KMS-11 (cell line): ENCODE data around the gene TP53TG5.

Experiments used
- H2AFZ ChIP-seq: fragments of 200-600 bp; sonication (generic); 2 replicates; pipeline ENCODE4 v1.6.1; 2016; ENCODE audit warnings: antibody characterized with exemption, mixed run types, low read depth
- H3K27ac ChIP-seq: fragments of 200-600 bp; sonication (generic); 2 replicates; pipeline ENCODE4 v1.6.1; 2016; ENCODE audit warnings: mild to moderate bottlenecking, mixed run types
- H3K27me3 ChIP-seq: fragments of 200-600 bp; sonication (generic); 2 replicates; pipeline ENCODE4 v1.6.1; 2017; ENCODE audit warnings: mild to moderate bottlenecking, low read depth, mixed run types, moderate library complexity; ENCODE audit not compliant: insufficient read depth
- H3K36me3 ChIP-seq: fragments of 200-600 bp; sonication (generic); 2 replicates; pipeline ENCODE4 v1.6.1; 2017; ENCODE audit warnings: mild to moderate bottlenecking, mixed run types; ENCODE audit not compliant: insufficient read depth
- H3K4me1 ChIP-seq: fragments of 200-600 bp; sonication (generic); 2 replicates; pipeline ENCODE4 v1.6.1; 2016; ENCODE audit warnings: mild to moderate bottlenecking, low read depth, mixed run types; ENCODE audit not compliant: poor library complexity, severe bottlenecking
- H3K4me2 ChIP-seq: fragments of 200-600 bp; sonication (generic); 2 replicates; pipeline ENCODE4 v1.7.0; 2016; ENCODE audit warnings: mild to moderate bottlenecking, mixed run types
- H3K4me3 ChIP-seq: fragments of 200-600 bp; sonication (generic); IDR thresholded peaks from 2 replicates; pipeline ENCODE4 v1.6.1; 2017; ENCODE audit warnings: low read depth, low read length, mixed read lengths; ENCODE audit not compliant: insufficient read depth
- H3K79me2 ChIP-seq: fragments of 200-600 bp; sonication (generic); 2 replicates; pipeline ENCODE4 v1.6.1; 2016; ENCODE audit warnings: low read depth, mixed run types; ENCODE audit not compliant: insufficient read depth
- H3K9ac ChIP-seq: fragments of 200-600 bp; sonication (generic); 2 replicates; pipeline ENCODE4 v1.6.1; 2016; ENCODE audit warnings: mild to moderate bottlenecking, mixed run types
- H4K20me1 ChIP-seq: fragments of 200-600 bp; sonication (generic); 2 replicates; pipeline ENCODE4 v1.6.1; 2016; ENCODE audit warnings: mild to moderate bottlenecking, mixed run types; ENCODE audit not compliant: insufficient read depth
- TF ChIP-seq, protein P1 (sequence below): fragments of 200-600 bp; sonication (generic); conservative IDR thresholded peaks from 2 replicates; pipeline ENCODE4 v1.6.1; 2017; ENCODE audit warnings: low read depth, mild to moderate bottlenecking, antibody characterized with exemption, low read length, moderate library complexity, mixed read lengths

The TP53TG5 gene

GRCh38 chr20:45341579-45341938, 36.6 kb downstream of the TP53TG5 start:
- Histone ChIP-seq H3K4me3 (no peak overlapping the region), H3K27ac (no peak overlapping the region), H3K79me2 (no peaks in the 10 kb centered on the region; the same call in none of the 2 replicates), H4K20me1 (no peaks in the 10 kb centered on the region), H3K36me3 (no peaks in the 10 kb centered on the region), H3K27me3 (no peaks in the 10 kb centered on the region), H3K4me2 (no peak overlapping the region), H3K4me1 (peaks cover 46% of the 10 kb centered on the region), H2AFZ (no peak overlapping the region), H3K9ac (no peak overlapping the region)
- TF ChIP-seq, protein P1, sequence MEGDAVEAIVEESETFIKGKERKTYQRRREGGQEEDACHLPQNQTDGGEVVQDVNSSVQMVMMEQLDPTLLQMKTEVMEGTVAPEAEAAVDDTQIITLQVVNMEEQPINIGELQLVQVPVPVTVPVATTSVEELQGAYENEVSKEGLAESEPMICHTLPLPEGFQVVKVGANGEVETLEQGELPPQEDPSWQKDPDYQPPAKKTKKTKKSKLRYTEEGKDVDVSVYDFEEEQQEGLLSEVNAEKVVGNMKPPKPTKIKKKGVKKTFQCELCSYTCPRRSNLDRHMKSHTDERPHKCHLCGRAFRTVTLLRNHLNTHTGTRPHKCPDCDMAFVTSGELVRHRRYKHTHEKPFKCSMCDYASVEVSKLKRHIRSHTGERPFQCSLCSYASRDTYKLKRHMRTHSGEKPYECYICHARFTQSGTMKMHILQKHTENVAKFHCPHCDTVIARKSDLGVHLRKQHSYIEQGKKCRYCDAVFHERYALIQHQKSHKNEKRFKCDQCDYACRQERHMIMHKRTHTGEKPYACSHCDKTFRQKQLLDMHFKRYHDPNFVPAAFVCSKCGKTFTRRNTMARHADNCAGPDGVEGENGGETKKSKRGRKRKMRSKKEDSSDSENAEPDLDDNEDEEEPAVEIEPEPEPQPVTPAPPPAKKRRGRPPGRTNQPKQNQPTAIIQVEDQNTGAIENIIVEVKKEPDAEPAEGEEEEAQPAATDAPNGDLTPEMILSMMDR = no peak

- Histone ChIP-seq H3K9ac (no peak overlapping the region), H2AFZ (no peak overlapping the region), H3K4me2 (no peak overlapping the region), H3K27me3 (no peaks in the 10 kb centered on the region), H3K36me3 (no peaks in the 10 kb centered on the region), H3K79me2 (no peaks in the 10 kb centered on the region; the same call in none of the 2 replicates), H3K4me1 (peaks cover 40% of the 10 kb centered on the region), H3K4me3 (no peak overlapping the region), H4K20me1 (no peaks in the 10 kb centered on the region), H3K27ac (no peak overlapping the region)
- TF ChIP-seq, protein P1 = no peak
These were observed 37.2 kb downstream of the TP53TG5 start for GRCh38 chr20:45340951-45341350.

DNA sequence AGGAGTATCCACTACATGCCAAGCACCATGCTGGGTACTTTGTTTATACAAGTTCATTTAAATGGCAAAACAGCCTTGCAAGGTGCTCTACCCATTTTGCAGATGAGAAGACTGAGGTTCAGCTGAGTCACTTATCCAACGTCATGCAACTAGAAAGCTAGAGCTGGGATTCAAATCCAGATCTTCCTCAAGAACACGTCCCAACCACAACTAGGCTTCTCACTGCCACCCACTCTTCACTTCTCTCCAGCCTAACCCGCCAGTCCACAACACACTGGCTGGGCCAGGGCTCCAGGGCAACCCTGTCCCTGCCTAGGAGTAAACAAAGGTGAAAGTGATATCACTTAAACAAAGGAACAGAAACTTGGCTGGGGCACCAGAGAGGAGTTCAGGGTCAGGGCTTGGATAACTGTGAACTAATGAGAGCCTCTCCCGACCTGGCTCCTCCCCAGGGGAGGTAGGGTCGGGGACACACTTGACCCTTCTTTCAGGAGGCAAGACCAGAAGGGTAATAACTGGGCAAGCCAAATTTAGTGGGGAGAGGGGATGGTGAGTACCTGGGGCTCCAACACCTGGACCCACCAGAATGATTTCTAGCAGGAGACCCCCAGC, 37.8 kb downstream of the TP53TG5 start:
- Histone ChIP-seq H3K27ac (no peak overlapping the region), H4K20me1 (no peaks in the 10 kb centered on the region), H3K9ac (no peak overlapping the region), H3K27me3 (no peaks in the 10 kb centered on the region), H3K4me1 (peaks cover 34% of the 10 kb centered on the region), H3K4me3 (no peak overlapping the region), H2AFZ (no peak overlapping the region), H3K36me3 (no peaks in the 10 kb centered on the region), H3K4me2 (no peak overlapping the region; the same call in 1 of the 2 replicates), H3K79me2 (no peaks in the 10 kb centered on the region; the same call in none of the 2 replicates)
- TF ChIP-seq, protein P1 = no peak

DNA sequence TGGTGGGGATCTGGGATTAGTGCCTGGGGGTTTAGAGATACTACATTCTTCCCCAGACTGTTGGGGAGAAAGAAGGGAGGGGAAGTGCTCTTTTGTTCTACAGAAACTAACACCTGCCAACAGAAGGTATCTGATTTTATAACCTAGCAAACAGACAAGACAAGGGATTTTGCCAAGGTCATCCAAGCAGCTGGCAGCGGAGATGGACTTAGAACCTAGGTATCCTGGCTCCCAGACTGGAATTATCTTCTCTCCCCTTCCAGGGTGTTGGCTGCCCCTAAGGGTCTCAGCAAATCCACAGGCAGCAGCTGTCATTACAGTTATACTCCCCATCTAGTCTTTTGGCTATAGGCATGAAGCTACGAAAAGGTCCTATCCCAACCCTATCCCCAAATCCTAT, 38.3 kb downstream of the TP53TG5 start:
- Histone ChIP-seq H3K36me3 (no peaks in the 10 kb centered on the region), H3K4me2 (no peak overlapping the region; the same call in 1 of the 2 replicates), H3K4me3 (no peak overlapping the region), H3K79me2 (no peaks in the 10 kb centered on the region; the same call in none of the 2 replicates), H2AFZ (no peak overlapping the region), H4K20me1 (no peaks in the 10 kb centered on the region), H3K4me1 (peaks cover 32% of the 10 kb centered on the region), H3K9ac (no peak overlapping the region), H3K27ac (no peak overlapping the region), H3K27me3 (no peaks in the 10 kb centered on the region)
- TF ChIP-seq, protein P1 = no peak
